Right hindlimb (tissue), 1 donor: ENCODE results near the gene ZNF317.
"Not testable (repeated sequence)": the region's sequence is repeated elsewhere in the genome, so short reads cannot be mapped to it uniquely, and the experiment has no call there.

Experiments used
- DNase-seq: peaks from one replicate; pipeline ENCODE4 v3.0.0-alpha.2; 2018

ZNF317 gene

GRCh38 chr19:9178901-9179300 is 38.7 kb downstream of the ZNF317 start, which contains the start of gene OR7D2:
OR7D2 (plus strand) TSS chr19:9178979; CDS start chr19:9185782, 6,803 bp downstream.
- no peak for DNase-seq

- DNase-seq, result no peak
Observed at GRCh38 chr19:9183000-9183399, 42.8 kb downstream of the ZNF317 start.

- DNase-seq, result no peak
Observed at GRCh38 chr19:9187191-9187590, 47.0 kb downstream of the ZNF317 start.

GRCh38 chr19:9189535-9189934 is 49.3 kb downstream of the ZNF317 start:
- no peak for DNase-seq

GRCh38 chr19:9198044-9198443 is 57.8 kb downstream of the ZNF317 start:
- DNase-seq, result not testable (repeated sequence)

- peak; percentile 74 for DNase-seq
Observed at GRCh38 chr19:9205501-9206113, 65.4 kb downstream of the ZNF317 start.
